Measurements from ENCODE around the gene LYAR. TPM values are rescaled to one million over a fixed set of nuclear protein-coding genes. Genes with fewer than 3 reads are reported as not detected.

The LYAR gene
- total RNA-seq, 1 donor: 10.1 TPM

GRCh38 chr4:4225915-4226605 is 63.9 kb downstream of the LYAR start:
- Histone ChIP-seq H3K4me3 (ENCODE audit: low read length) (no peak overlapping the region), H3K27me3 (ENCODE audit: insufficient read depth, low read length) (peaks cover 21% of the 10 kb centered on the region), H3K4me1 (ENCODE audit: insufficient read depth, low read length) (no peaks in the 10 kb centered on the region), H3K9me3 (ENCODE audit: low read depth, low read length) (no peaks in the 10 kb centered on the region)

Other genes with a start within 250 kb of the LYAR start
- gene OTOP1, start 63.2 kb downstream of the LYAR start, total RNA-seq: not detected
- gene TMEM128, start 41.9 kb downstream of the LYAR start, total RNA-seq: 12.2 TPM
- 19.1 TPM for gene ZBTB49, start 97 bp upstream of the LYAR start, total RNA-seq
- 3.7 TPM for gene NSG1, start 96.9 kb upstream of the LYAR start, total RNA-seq

All from mononuclear cell (primary cell).